Lung (tissue), 12 donors: ENCODE data around the gene TERB1. TPM values are rescaled to one million over a fixed set of nuclear protein-coding genes. Genes with fewer than 3 reads are reported as not detected.
"Not testable (repeated sequence)": the region's sequence is repeated elsewhere in the genome, so short reads cannot be mapped to it uniquely, and the experiment has no call there.

ENCODE experiments used
- ATAC-seq: fragments of 200-7000 bp; cut with Tn5 transposase; one replicate; pipeline ENCODE4 v1.9.1; 2020; ENCODE audit warnings: moderate number of reproducible peaks; ENCODE audit not compliant: insufficient read depth, low FRiP score
- DNase-seq, 3 donors: peaks; one replicate each; pipeline ENCODE4 v3.0.0-alpha.2; 2013 to 2017
- H3K27ac ChIP-seq, 2 donors: one replicate each; pipeline ENCODE4 v1.5.1; 2013; ENCODE audit warnings: mild to moderate bottlenecking in 2 of 2, moderate library complexity in 2 of 2, control low read depth in 1 of 2, inconsistent platforms in 1 of 2, low read depth in 1 of 2, low read length in 1 of 2
- H3K27me3 ChIP-seq, 3 donors: one replicate each; pipeline ENCODE4 v1.5.1; 2013; ENCODE audit warnings: low read length in 2 of 3; ENCODE audit not compliant: control insufficient read depth in 3 of 3, insufficient read depth in 3 of 3
- H3K36me3 ChIP-seq, 4 donors: one replicate each; pipeline ENCODE4 v1.5.1; 2013; ENCODE audit warnings: low read length in 4 of 4, mild to moderate bottlenecking in 1 of 4, moderate library complexity in 1 of 4; ENCODE audit not compliant: control insufficient read depth in 4 of 4, insufficient read depth in 4 of 4
- H3K4me1 ChIP-seq, 5 donors: one replicate each; pipeline ENCODE4 v1.5.1; 2013; ENCODE audit warnings: low read length in 5 of 5, mild to moderate bottlenecking in 2 of 5, moderate library complexity in 1 of 5; ENCODE audit not compliant: control insufficient read depth in 5 of 5, insufficient read depth in 5 of 5
- H3K4me3 ChIP-seq: one replicate; pipeline ENCODE4 v1.5.1; 2013; ENCODE audit warnings: mild to moderate bottlenecking, control low read depth, moderate library complexity
- H3K9ac ChIP-seq, 2 donors: one replicate each; pipeline ENCODE4 v1.5.1; 2013; ENCODE audit warnings: low read length in 2 of 2, control low read depth in 1 of 2; ENCODE audit not compliant: insufficient read depth in 1 of 2
- H3K9me3 ChIP-seq, 4 donors: one replicate each; pipeline ENCODE4 v1.5.1; 2013; ENCODE audit warnings: low read length in 3 of 4, mild to moderate bottlenecking in 1 of 4, moderate library complexity in 1 of 4; ENCODE audit not compliant: control insufficient read depth in 4 of 4, insufficient read depth in 3 of 4
- WGBS, 2 donors: extraction: QIAGEN DNeasy Blood & Tissue Kit; methylation state at CpG; one replicate each; pipeline ENCODE4 v1.1.7; 2013; 5-methylcytosine and 5-hydroxymethylcytosine counted together
- polyA plus RNA-seq, 2 donors: library from polyadenylated mRNA; stranded (reverse); fragments of 200-250 nt; gene quantifications; one replicate each; pipeline ENCODE4 v1.2.1, GENCODE V29; 2013
- total RNA-seq, 2 donors: library from RNA; depleted of rRNA in 1 of 2; stranded (reverse); fragments of >200 nt in 1 of 2; gene quantifications; one replicate each; pipeline ENCODE4 v1.2.1, GENCODE V29; 2014 to 2021
- TF ChIP-seq, protein P1 (sequence below): IDR thresholded peaks from 2 replicates; pipeline ENCODE4 v1.5.1; 2012; ENCODE audit warnings: mild to moderate bottlenecking; ENCODE audit errors: control extremely low read depth, extremely low read depth
- donor health status: control.
- donor health status: control.
- donor health status: Bipolar disorder and iron deficiency.
- donor health status: healthy.
- donor health status: DM: yes; HTN: yes; CAD: no.

The TERB1 gene
- total and polyA plus RNA-seq, 4 donors: not detected

DNA sequence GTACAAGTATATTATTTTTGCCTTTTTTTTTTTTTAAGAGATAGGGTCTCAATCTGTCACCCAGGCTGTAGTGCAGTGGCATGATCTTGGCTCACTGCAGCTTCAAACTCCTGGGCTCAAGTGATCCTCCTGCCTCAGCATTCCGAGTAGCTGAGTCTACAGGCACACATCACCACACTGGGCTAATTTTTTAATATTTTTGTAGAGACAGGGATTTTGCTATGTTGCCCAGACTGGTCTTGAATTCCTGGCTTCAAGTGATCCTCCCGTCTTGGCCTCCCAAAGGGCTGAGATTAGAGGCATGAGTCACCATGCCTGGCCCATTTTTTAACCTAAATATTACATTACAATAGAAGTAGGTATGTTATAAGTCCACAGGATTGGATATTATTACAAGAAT, 3.2 kb downstream of the TERB1 start:
- DNase-seq (no peak), ATAC-seq (no peak)
- Histone ChIP-seq H3K4me1 (no peaks in the 10 kb centered on the region), H3K27me3 (no peaks in the 10 kb centered on the region), H3K4me3 (no peak overlapping the region), H3K9me3 (no peaks in the 10 kb centered on the region), H3K9ac (no peak overlapping the region), H3K27ac (no peak overlapping the region), H3K36me3 (peaks cover 0 to 13% (median under 1%) of the 10 kb centered on the region in 4 donors)
- 90 to 95% methylated on average over 2 of the region's 2 CpGs for WGBS, 2 donors
- TF ChIP-seq, protein P1, sequence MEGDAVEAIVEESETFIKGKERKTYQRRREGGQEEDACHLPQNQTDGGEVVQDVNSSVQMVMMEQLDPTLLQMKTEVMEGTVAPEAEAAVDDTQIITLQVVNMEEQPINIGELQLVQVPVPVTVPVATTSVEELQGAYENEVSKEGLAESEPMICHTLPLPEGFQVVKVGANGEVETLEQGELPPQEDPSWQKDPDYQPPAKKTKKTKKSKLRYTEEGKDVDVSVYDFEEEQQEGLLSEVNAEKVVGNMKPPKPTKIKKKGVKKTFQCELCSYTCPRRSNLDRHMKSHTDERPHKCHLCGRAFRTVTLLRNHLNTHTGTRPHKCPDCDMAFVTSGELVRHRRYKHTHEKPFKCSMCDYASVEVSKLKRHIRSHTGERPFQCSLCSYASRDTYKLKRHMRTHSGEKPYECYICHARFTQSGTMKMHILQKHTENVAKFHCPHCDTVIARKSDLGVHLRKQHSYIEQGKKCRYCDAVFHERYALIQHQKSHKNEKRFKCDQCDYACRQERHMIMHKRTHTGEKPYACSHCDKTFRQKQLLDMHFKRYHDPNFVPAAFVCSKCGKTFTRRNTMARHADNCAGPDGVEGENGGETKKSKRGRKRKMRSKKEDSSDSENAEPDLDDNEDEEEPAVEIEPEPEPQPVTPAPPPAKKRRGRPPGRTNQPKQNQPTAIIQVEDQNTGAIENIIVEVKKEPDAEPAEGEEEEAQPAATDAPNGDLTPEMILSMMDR: no peak

DNA sequence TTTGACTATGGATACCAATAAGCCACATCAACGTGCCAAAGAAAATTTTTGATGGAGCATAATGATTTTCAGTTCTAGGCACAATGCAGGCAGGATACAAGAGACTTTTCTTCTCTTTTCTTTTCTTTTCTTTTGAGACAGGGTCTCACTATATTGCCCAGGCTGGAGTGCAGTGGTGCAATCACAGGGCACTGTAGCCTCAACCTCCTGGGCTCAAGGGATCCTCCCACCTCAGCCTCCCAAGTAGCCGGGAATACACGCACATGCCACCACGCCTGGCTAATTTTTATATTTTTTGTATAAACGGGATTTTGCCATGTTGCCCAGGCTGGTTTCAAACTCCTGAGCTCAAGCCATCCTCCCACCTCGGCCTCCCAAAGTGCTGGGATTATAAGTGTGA, 7.4 kb downstream of the TERB1 start:
- H3K9ac ChIP-seq, H3K9me3 ChIP-seq, H3K27me3 ChIP-seq, H3K27ac ChIP-seq, H3K4me3 ChIP-seq, DNase-seq, ATAC-seq, H3K4me1 ChIP-seq, H3K36me3 ChIP-seq: not testable (repeated sequence)
- WGBS, 2 donors: 92 to 96% methylated on average over 6 of the region's 6 CpGs

DNA sequence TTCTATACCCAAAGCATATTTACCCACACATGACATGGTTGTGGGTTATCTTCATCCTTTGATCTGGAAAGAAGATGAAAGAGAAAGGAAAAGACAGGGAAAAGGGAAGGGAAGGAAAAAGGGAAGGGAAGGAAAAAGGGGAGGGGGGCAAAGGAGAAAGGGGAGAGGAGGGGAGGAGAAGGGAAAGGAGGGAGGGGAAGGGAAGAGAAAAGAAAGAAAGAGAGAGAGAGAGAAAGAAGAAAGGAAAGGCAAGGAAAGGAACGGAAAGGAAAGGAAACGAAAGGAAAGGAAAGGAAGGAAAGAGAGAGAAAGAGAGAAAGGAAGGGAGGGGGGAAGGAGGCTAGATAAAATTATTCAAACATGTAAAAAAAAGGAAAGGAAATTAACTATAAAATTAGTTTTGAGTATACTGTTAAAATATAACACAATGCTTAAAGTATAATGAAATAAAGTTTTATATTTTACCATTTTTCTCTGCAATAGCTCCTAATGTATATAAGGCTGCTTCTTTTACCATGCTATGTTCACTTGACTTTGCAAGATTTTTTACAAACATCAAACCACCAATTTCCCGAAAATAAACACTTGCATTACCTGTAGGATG, 11.2 kb downstream of the TERB1 start:
- Histone ChIP-seq H3K36me3 (no peaks in the 10 kb centered on the region), H3K27me3 (peaks cover 0 to 2% (median 0%) of the 10 kb centered on the region in 3 donors), H3K9ac (no peak overlapping the region), H3K27ac (no peak overlapping the region), H3K4me3 (no peak overlapping the region), H3K4me1 (no peaks in the 10 kb centered on the region), H3K9me3 (no peaks in the 10 kb centered on the region)
- ATAC-seq (no peak), DNase-seq (no peak)
- TF ChIP-seq, protein P1: no peak
- 67 to 78% methylated on average over 3 of the region's 3 CpGs for WGBS, 2 donors

DNA sequence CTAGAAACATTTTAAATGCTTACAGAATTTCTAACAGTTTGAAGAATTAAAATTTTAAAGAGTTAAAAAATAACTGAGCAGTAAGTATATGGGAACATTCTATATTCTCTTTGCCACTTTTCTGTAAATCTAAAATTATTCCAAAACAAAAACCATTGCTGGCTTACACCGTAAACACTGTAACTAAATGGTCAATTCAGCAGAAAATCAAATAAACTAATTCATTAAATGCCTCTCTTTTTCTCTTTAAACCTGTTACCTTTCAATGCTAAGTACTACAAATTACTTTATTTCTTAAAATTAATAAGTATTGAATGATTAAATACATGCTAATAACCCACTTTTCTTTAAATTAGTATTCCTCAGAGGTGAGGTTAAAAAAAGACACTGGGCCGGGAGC, 14.0 kb downstream of the TERB1 start:
- H3K27me3 ChIP-seq: peaks cover 0 to 2% (median 0%) of the 10 kb centered on the region in 3 donors
- no peaks in the 10 kb centered on the region for H3K36me3 ChIP-seq
- no peak overlapping the region for H3K27ac ChIP-seq
- H3K4me1 ChIP-seq: no peaks in the 10 kb centered on the region
- no peaks in the 10 kb centered on the region for H3K9me3 ChIP-seq
- WGBS, 2 donors: 96 to 98% methylated on average over 2 of the region's 2 CpGs
- DNase-seq (no peak), ATAC-seq (no peak)
- H3K4me3 ChIP-seq: no peak overlapping the region
- TF ChIP-seq, protein P1: no peak
- no peak overlapping the region for H3K9ac ChIP-seq
